IMR-90 (cell line): Measurements from ENCODE around the gene CATSPERZ. TPM values are rescaled to one million over a fixed set of nuclear protein-coding genes. Genes with fewer than 3 reads are reported as not detected.

Source experiments
- microRNA-seq, 2 experiments: library from miRNA; stranded (forward) in 1 of 2; unstranded in 1 of 2; fragments of 10-50 nt in 1 of 2; fragments of <30 nt in 1 of 2; gene quantifications in 1 of 2; microRNA quantifications in 1 of 2; one replicate each; pipeline versions ENCODE3 to v1.1.0; 2013 to 2020; ENCODE audit not compliant: insufficient read depth in 1 of 2, insufficient read length in 1 of 2, unreplicated experiment in 1 of 2
- polyA plus RNA-seq, 3 experiments: library from polyadenylated mRNA; depleted of rRNA; stranded (reverse); fragments of >200 nt; gene quantifications; 2 replicates each; pipeline ENCODE4 v1.2.3, GENCODE V29; 2012; ENCODE audit warnings: low replicate concordance in 1 of 3
- small RNA-seq, 5 experiments: library from RNA; depleted of rRNA; stranded (forward); fragments of <200 nt; gene quantifications; one replicate each; pipeline ENCODE3, GENCODE V24; 2012
- total RNA-seq: library from RNA; depleted of rRNA; stranded (reverse); fragments of >200 nt; gene quantifications from 2 replicates; pipeline ENCODE4 v1.2.3, GENCODE V29; 2012; rRNA removed

The CATSPERZ gene
- total and polyA plus RNA-seq, 2 of the 4 experiments (the other 2 are of a cell fraction): not detected

Small RNA genes lying within 50 kb of the gene (microRNA-seq; reads per million reads assigned to microRNA genes)
- gene MIR7155 (ENCODE audit: insufficient read depth in 1 of 2, insufficient read length in 1 of 2, unreplicated experiment in 1 of 2) (0 reads per million in 2 experiments), gene RF00019 (ENCODE audit: insufficient read depth, insufficient read length) (not detected)

Small RNA genes lying within 50 kb of the gene (small RNA-seq; reads per million reads assigned to genes)
- gene MIR7155 (0 to 1.5 (median 0) reads per million in 5 experiments), gene RF00019 (0 reads per million in 5 experiments)

Other genes with a start within 250 kb of the CATSPERZ start
- 2.5 and 4.2 TPM in 2 replicates for gene MACROD1, start 134.2 kb upstream of the CATSPERZ start, total RNA-seq
- gene MACROD1, start 134.2 kb upstream of the CATSPERZ start, polyA plus RNA-seq (2012; rRNA removed): 9.3 and 10.9 TPM in 2 replicates
- gene STIP1, start 114.2 kb upstream of the CATSPERZ start, total RNA-seq: 363 and 489 TPM in 2 replicates
- 189 and 201 TPM in 2 replicates for gene STIP1, start 114.2 kb upstream of the CATSPERZ start, polyA plus RNA-seq (2012; rRNA removed)
- gene FERMT3, start 93.6 kb upstream of the CATSPERZ start, total RNA-seq: 0.36 and 0.56 TPM in 2 replicates
- gene FERMT3, start 93.6 kb upstream of the CATSPERZ start, polyA plus RNA-seq (2012; rRNA removed): 2.3 and 2.5 TPM in 2 replicates
- 43.0 and 81.9 TPM in 2 replicates for gene TRPT1, start 74.2 kb upstream of the CATSPERZ start, total RNA-seq
- gene TRPT1, start 74.2 kb upstream of the CATSPERZ start, polyA plus RNA-seq (2012; rRNA removed): 63.2 and 64.2 TPM in 2 replicates
- gene NUDT22, start 74.1 kb upstream of the CATSPERZ start, total RNA-seq: 21.3 and 24.4 TPM in 2 replicates
- gene NUDT22, start 74.1 kb upstream of the CATSPERZ start, polyA plus RNA-seq (2012; rRNA removed): 44.6 and 55.3 TPM in 2 replicates
- 2.2 and 3.9 TPM in 2 replicates for gene DNAJC4, start 69.8 kb upstream of the CATSPERZ start, total RNA-seq
- 22.8 and 30.3 TPM in 2 replicates for gene DNAJC4, start 69.8 kb upstream of the CATSPERZ start, polyA plus RNA-seq (2012; rRNA removed)
- 3.0 and 3.9 TPM in 2 replicates for gene VEGFB, start 65.8 kb upstream of the CATSPERZ start, total RNA-seq
- 23.9 and 25.1 TPM in 2 replicates for gene VEGFB, start 65.8 kb upstream of the CATSPERZ start, polyA plus RNA-seq (2012; rRNA removed)
- gene FKBP2, start 59.3 kb upstream of the CATSPERZ start, total RNA-seq: 36.2 and 62.5 TPM in 2 replicates
- 68.6 and 76.4 TPM in 2 replicates for gene FKBP2, start 59.3 kb upstream of the CATSPERZ start, polyA plus RNA-seq (2012; rRNA removed)
- 176 and 206 TPM in 2 replicates for gene PPP1R14B, start 53.4 kb upstream of the CATSPERZ start, total RNA-seq
- 257 and 355 TPM in 2 replicates for gene PPP1R14B, start 53.4 kb upstream of the CATSPERZ start, polyA plus RNA-seq (2012; rRNA removed)
- gene PLCB3, start 48.8 kb upstream of the CATSPERZ start, total RNA-seq: 24.9 and 26.9 TPM in 2 replicates
- gene PLCB3, start 48.8 kb upstream of the CATSPERZ start, polyA plus RNA-seq (2012; rRNA removed): 23.9 and 25.9 TPM in 2 replicates
- gene BAD, start 15.7 kb upstream of the CATSPERZ start, total RNA-seq: 27.5 and 30.3 TPM in 2 replicates
- 68.0 and 88.6 TPM in 2 replicates for gene BAD, start 15.7 kb upstream of the CATSPERZ start, polyA plus RNA-seq (2012; rRNA removed)
- 2.8 and 3.6 TPM in 2 replicates for gene GPR137, start 14.5 kb upstream of the CATSPERZ start, total RNA-seq
- 26.0 and 31.8 TPM in 2 replicates for gene GPR137, start 14.5 kb upstream of the CATSPERZ start, polyA plus RNA-seq (2012; rRNA removed)
- not detected in 2 replicates for gene KCNK4, start 9.1 kb upstream of the CATSPERZ start, total RNA-seq
- not detected in 2 replicates for gene KCNK4, start 9.1 kb upstream of the CATSPERZ start, polyA plus RNA-seq (2012; rRNA removed)
- 10.2 and 10.3 TPM in 2 replicates for gene ESRRA, start 5.2 kb downstream of the CATSPERZ start, total RNA-seq
- 15.0 and 15.8 TPM in 2 replicates for gene ESRRA, start 5.2 kb downstream of the CATSPERZ start, polyA plus RNA-seq (2012; rRNA removed)
- gene TRMT112, start 17.2 kb downstream of the CATSPERZ start, total RNA-seq: 202 and 206 TPM in 2 replicates
- gene TRMT112, start 17.2 kb downstream of the CATSPERZ start, polyA plus RNA-seq (2012; rRNA removed): 173 and 206 TPM in 2 replicates
- 120 and 160 TPM in 2 replicates for gene PRDX5, start 17.8 kb downstream of the CATSPERZ start, total RNA-seq
- 292 and 332 TPM in 2 replicates for gene PRDX5, start 17.8 kb downstream of the CATSPERZ start, polyA plus RNA-seq (2012; rRNA removed)
- 1.3 and 1.7 TPM in 2 replicates for gene CCDC88B, start 39.8 kb downstream of the CATSPERZ start, total RNA-seq
- gene CCDC88B, start 39.8 kb downstream of the CATSPERZ start, polyA plus RNA-seq (2012; rRNA removed): 2.5 and 3.1 TPM in 2 replicates
- gene RPS6KA4, start 58.8 kb downstream of the CATSPERZ start, total RNA-seq: 43.3 and 52.9 TPM in 2 replicates
- 38.8 and 46.7 TPM in 2 replicates for gene RPS6KA4, start 58.8 kb downstream of the CATSPERZ start, polyA plus RNA-seq (2012; rRNA removed)